ENCODE measurements around the gene GPR176. TPM values are rescaled to one million over a fixed set of nuclear protein-coding genes. Genes with fewer than 3 reads are reported as not detected.
"Not testable (repeated sequence)": the region's sequence is repeated elsewhere in the genome, so short reads cannot be mapped to it uniquely, and the experiment has no call there.

GPR176 gene
- total and polyA plus RNA-seq, 2 donors: 4.9 to 8.6 TPM

- not testable (repeated sequence) for H3K4me1 ChIP-seq (ENCODE audit: insufficient read depth); DNase-seq (ENCODE audit: extremely low spot score); H3K4me3 ChIP-seq (ENCODE audit: low read depth, low read length); H3K27ac ChIP-seq (ENCODE audit: low read depth); H3K36me3 ChIP-seq (ENCODE audit: insufficient read depth)
- WGBS: 81% methylated on average over 3 of the region's 4 CpGs
Observed at GRCh38 chr15:39893051-39893450, 27.0 kb downstream of the GPR176 start.

DNA sequence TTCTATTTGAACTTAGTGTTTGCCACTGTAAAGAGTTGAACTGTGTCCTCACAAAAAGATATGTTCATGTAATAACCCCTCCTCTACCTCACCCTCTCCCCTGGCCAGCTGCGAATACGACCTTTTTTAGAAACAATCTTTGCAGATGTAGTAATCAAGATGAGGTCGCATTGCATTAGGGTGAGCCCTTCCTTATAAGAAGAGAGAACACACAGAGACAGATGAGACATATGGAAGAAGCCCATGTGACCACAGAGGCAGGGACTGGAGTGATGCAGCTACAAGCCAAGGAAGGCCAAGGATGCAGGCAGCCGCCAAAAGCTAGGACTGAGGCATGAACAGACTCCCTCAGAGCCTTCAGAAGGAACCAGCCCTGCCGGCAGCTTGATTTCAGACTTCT lies 27.6 kb downstream of the GPR176 start:
- WGBS: 91% methylated on average over 5 of the region's 5 CpGs
- H3K36me3 ChIP-seq (ENCODE audit: insufficient read depth): no peaks in the 10 kb centered on the region
- no peak for DNase-seq (ENCODE audit: extremely low spot score)
- H3K27ac ChIP-seq (ENCODE audit: low read depth): no peak overlapping the region
- H3K4me3 ChIP-seq (ENCODE audit: low read depth, low read length): no peak overlapping the region
- H3K4me1 ChIP-seq (ENCODE audit: insufficient read depth): no peaks in the 10 kb centered on the region

DNA sequence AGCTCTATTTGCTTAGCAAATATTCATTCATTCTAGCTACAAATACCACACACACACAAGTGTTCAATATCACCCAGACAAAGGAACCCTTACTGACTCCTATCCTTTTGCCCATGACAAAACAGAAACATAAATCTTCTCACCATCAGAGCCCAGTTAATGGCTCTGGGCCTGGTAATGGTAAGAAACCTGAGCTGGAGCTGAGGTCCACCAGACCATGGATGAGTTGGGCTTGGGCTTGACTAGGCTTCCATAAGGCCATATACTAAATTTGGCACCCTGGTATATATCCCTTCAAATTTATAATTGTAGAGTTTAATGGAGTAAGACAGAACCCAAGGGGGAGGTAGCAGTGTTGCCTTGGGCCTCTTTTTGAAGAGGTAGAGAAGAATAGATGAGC lies 29.4 kb downstream of the GPR176 start:
- DNase-seq (ENCODE audit: extremely low spot score): no peak
- Histone ChIP-seq H3K4me1 (ENCODE audit: insufficient read depth) (no peaks in the 10 kb centered on the region), H3K36me3 (ENCODE audit: insufficient read depth) (no peaks in the 10 kb centered on the region), H3K27ac (ENCODE audit: low read depth) (no peak overlapping the region), H3K4me3 (ENCODE audit: low read depth, low read length) (no peak overlapping the region)

GRCh38 chr15:39889601-39890000 lies 30.5 kb downstream of the GPR176 start:
- no peak overlapping the region for H3K4me3 ChIP-seq (ENCODE audit: low read depth, low read length)
- no peak overlapping the region for H3K27ac ChIP-seq (ENCODE audit: low read depth)
- WGBS: 98% methylated on average over 3 of the region's 3 CpGs
- no peaks in the 10 kb centered on the region for H3K36me3 ChIP-seq (ENCODE audit: insufficient read depth)
- no peaks in the 10 kb centered on the region for H3K4me1 ChIP-seq (ENCODE audit: insufficient read depth)
- no peak for DNase-seq (ENCODE audit: extremely low spot score)

- H3K27ac ChIP-seq (ENCODE audit: low read depth): no peak overlapping the region
- DNase-seq (ENCODE audit: extremely low spot score): no peak
- H3K4me1 ChIP-seq (ENCODE audit: insufficient read depth): no peaks in the 10 kb centered on the region
- no peak overlapping the region for H3K4me3 ChIP-seq (ENCODE audit: low read depth, low read length)
- WGBS: 72% methylated on average over 2 of the region's 2 CpGs
- H3K36me3 ChIP-seq (ENCODE audit: insufficient read depth): no peaks in the 10 kb centered on the region
Observed at GRCh38 chr15:39888809-39889208, 31.3 kb downstream of the GPR176 start.

- WGBS: 85% methylated on average over 1 of the region's 1 CpG
- H3K36me3 ChIP-seq (ENCODE audit: insufficient read depth): no peaks in the 10 kb centered on the region
- DNase-seq (ENCODE audit: extremely low spot score): no peak
- no peak overlapping the region for H3K4me3 ChIP-seq (ENCODE audit: low read depth, low read length)
- H3K4me1 ChIP-seq (ENCODE audit: insufficient read depth): no peaks in the 10 kb centered on the region
- no peak overlapping the region for H3K27ac ChIP-seq (ENCODE audit: low read depth)
Observed at GRCh38 chr15:39888243-39888642, 31.8 kb downstream of the GPR176 start.

DNA sequence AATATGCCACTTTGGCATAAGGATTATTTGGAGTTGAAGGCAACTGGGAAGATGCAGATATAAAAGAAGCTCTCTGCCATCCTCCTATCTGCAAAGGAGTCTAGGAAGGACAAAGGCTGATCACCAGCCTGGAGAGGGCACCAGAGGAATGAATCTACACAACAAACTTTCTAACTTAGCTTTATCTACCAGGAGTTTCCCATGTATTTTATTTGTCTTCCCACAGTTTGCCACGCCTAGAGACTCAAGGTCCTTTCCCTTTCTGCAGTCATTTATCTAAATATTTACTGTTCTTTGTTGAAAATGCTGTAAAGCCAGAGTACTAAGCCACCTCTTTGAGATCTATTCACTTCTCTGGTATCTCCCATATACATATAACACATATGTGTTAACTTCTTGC lies 32.2 kb downstream of the GPR176 start:
- H3K36me3 ChIP-seq (ENCODE audit: insufficient read depth): no peaks in the 10 kb centered on the region
- no peak overlapping the region for H3K4me3 ChIP-seq (ENCODE audit: low read depth, low read length)
- WGBS: 21% methylated on average over 1 of the region's 1 CpG
- peak; percentile 25 for DNase-seq (ENCODE audit: extremely low spot score)
- H3K4me1 ChIP-seq (ENCODE audit: insufficient read depth): no peaks in the 10 kb centered on the region
- no peak overlapping the region for H3K27ac ChIP-seq (ENCODE audit: low read depth)

DNA sequence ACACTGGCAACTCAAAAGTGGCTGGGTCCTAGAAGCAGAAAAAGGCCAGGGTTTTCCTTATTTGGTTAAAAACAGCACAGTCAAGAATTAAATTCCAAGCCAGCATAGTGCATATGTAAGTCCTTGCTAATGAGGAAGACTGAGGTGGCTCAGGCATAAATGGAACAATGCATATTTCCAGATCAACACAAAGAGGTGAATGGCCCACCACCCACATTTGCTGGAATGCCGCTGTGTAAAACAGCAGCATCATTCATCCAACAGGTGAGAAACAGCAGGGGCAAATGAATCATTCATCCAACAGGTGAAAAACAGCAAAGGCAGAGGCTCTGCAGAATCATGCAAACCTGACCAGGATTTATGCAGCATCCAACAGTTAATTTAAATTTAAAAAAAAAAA lies 32.9 kb downstream of the GPR176 start:
- Histone ChIP-seq H3K4me1 (ENCODE audit: insufficient read depth) (no peaks in the 10 kb centered on the region), H3K36me3 (ENCODE audit: insufficient read depth) (no peaks in the 10 kb centered on the region), H3K4me3 (ENCODE audit: low read depth, low read length) (no peak overlapping the region), H3K27ac (ENCODE audit: low read depth) (no peak overlapping the region)
- 59% methylated on average over 1 of the region's 1 CpG for WGBS
- no peak for DNase-seq (ENCODE audit: extremely low spot score)

GRCh38 chr15:39886418-39886817 lies 33.6 kb downstream of the GPR176 start:
- no peak overlapping the region for H3K27ac ChIP-seq (ENCODE audit: low read depth)
- no peak overlapping the region for H3K4me3 ChIP-seq (ENCODE audit: low read depth, low read length)
- no peaks in the 10 kb centered on the region for H3K36me3 ChIP-seq (ENCODE audit: insufficient read depth)
- WGBS: 67% methylated on average over 3 of the region's 3 CpGs
- DNase-seq (ENCODE audit: extremely low spot score): no peak
- no peaks in the 10 kb centered on the region for H3K4me1 ChIP-seq (ENCODE audit: insufficient read depth)

GRCh38 chr15:39885099-39885777 lies 34.8 kb downstream of the GPR176 start:
- Histone ChIP-seq H3K27ac (ENCODE audit: low read depth) (no peak overlapping the region), H3K4me3 (ENCODE audit: low read depth, low read length) (no peak overlapping the region), H3K4me1 (ENCODE audit: insufficient read depth) (no peaks in the 10 kb centered on the region), H3K36me3 (ENCODE audit: insufficient read depth) (no peaks in the 10 kb centered on the region)
- no peak for DNase-seq (ENCODE audit: extremely low spot score)

DNA sequence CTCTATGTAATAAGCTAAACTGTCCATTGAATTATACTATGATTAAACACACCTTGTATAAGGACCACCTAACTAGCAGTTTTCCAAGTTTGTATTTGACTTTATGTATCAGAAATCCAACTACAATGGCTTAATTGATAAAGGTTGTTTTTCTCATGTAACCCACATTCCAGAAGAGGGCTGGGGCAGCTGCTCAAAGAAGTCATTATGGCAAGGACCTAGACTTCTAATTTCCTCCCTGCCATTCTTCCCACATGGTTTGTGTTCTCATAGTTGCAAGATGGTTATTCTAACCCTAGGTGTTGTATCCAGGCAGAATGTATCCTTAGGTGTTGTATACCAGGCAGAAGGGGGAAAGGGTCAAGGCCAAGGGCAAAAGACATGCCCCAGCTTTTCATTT lies 35.7 kb downstream of the GPR176 start:
- no peaks in the 10 kb centered on the region for H3K36me3 ChIP-seq (ENCODE audit: insufficient read depth)
- no peak for DNase-seq (ENCODE audit: extremely low spot score)
- H3K4me1 ChIP-seq (ENCODE audit: insufficient read depth): no peaks in the 10 kb centered on the region
- H3K27ac ChIP-seq (ENCODE audit: low read depth): no peak overlapping the region
- H3K4me3 ChIP-seq (ENCODE audit: low read depth, low read length): no peak overlapping the region

DNA sequence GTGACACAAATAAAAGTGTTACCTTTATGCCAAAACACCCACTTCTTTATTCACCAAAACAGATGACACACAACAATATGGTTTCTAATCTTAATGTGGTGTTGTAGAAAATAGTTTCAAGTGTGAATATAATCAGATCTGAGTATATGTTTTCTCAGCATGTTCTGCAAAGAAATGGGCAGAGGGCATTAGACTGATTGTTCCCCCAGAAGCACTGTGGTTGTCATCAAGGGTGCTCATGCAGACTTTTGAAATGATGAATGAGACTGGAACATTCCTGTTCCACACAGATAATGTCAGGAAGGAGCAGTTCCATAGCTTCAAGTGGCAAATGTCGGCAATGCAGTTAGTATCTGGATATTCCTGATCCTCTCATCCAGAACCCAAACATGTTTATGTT lies 37.5 kb downstream of the GPR176 start:
- DNase-seq (ENCODE audit: extremely low spot score): no peak
- Histone ChIP-seq H3K4me1 (ENCODE audit: insufficient read depth) (no peaks in the 10 kb centered on the region), H3K4me3 (ENCODE audit: low read depth, low read length) (no peak overlapping the region), H3K36me3 (ENCODE audit: insufficient read depth) (no peaks in the 10 kb centered on the region), H3K27ac (ENCODE audit: low read depth) (no peak overlapping the region)
- WGBS: 92% methylated on average over 1 of the region's 1 CpG

GRCh38 chr15:39881790-39882189 lies 38.3 kb downstream of the GPR176 start:
- no peaks in the 10 kb centered on the region for H3K4me1 ChIP-seq (ENCODE audit: insufficient read depth)
- WGBS: 80% methylated on average over 1 of the region's 1 CpG
- DNase-seq (ENCODE audit: extremely low spot score): no peak
- H3K4me3 ChIP-seq (ENCODE audit: low read depth, low read length): no peak overlapping the region
- H3K27ac ChIP-seq (ENCODE audit: low read depth): no peak overlapping the region
- no peaks in the 10 kb centered on the region for H3K36me3 ChIP-seq (ENCODE audit: insufficient read depth)

DNA sequence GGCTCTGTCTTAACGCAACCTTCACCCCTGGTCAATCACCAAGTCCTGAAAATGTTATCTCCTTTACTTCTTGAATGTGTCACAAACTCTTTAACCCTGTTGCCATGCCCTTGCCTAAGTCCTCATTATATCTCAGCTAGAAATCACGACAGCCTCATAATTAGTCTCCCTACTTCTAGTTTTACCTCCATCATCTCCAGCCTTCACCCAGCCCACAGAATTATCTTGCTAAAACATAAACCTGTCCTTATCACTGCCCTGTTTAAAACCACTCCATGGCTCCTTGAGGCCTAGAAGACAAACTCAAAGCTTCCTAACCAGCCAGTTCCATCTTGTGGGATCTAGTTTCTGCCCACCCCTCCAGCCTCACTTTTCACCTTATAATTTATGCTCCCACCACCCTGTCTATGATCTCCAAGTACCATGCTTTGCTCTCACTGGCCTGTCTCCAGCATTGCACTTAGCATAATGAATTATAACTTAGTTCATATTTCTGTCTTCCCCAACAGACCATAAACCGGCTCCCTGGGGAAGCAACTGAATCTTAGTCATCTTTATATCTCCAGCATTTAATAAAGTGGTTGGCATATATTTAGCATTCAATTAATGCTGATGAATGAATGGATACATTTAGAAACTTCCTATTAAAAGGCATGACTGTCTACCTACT lies 39.2 kb downstream of the GPR176 start:
- Histone ChIP-seq H3K36me3 (ENCODE audit: insufficient read depth) (no peaks in the 10 kb centered on the region), H3K4me3 (ENCODE audit: low read depth, low read length) (no peak overlapping the region), H3K27ac (ENCODE audit: low read depth) (no peak overlapping the region), H3K4me1 (ENCODE audit: insufficient read depth) (no peaks in the 10 kb centered on the region)
- DNase-seq (ENCODE audit: extremely low spot score): no peak
- WGBS: 91% methylated on average over 3 of the region's 3 CpGs

DNA sequence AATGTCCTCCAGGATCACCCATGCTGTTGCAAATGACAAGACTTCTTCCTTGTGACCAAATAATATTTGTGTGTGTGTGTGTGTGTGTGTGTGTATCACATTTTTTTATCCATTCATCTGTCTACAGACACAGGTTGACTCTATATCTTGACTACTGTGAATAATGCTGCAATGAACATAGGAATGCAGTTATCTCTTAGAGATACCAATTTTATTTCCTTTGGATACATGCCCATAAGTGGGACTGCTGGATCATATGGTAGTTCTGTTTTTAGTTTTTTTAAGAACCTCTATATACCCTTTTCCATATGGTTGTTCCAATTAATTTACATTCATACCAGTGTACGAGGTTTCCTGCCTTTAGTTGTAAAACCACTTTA lies 41.7 kb downstream of the GPR176 start:
- no peak overlapping the region for H3K27ac ChIP-seq (ENCODE audit: low read depth)
- no peaks in the 10 kb centered on the region for H3K36me3 ChIP-seq (ENCODE audit: insufficient read depth)
- H3K4me1 ChIP-seq (ENCODE audit: insufficient read depth): no peaks in the 10 kb centered on the region
- no peak for DNase-seq (ENCODE audit: extremely low spot score)
- WGBS: 82% methylated on average over 1 of the region's 1 CpG
- H3K4me3 ChIP-seq (ENCODE audit: low read depth, low read length): no peak overlapping the region
